Hepatocyte (in vitro differentiated cells): ENCODE results near the gene STXBP4. TPM values are rescaled to one million over a fixed set of nuclear protein-coding genes. Genes with fewer than 3 reads are reported as not detected.

Experiments used
- DNase-seq: peaks from one replicate; pipeline ENCODE4 v3.0.0-alpha.2; 2016; ENCODE audit warnings: low spot score
- H2AFZ ChIP-seq: fragments of 200-600 bp; sonication (generic); 2 replicates; pipeline ENCODE4 v1.6.0; 2016; ENCODE audit warnings: antibody characterized with exemption, mild to moderate bottlenecking
- H3K27ac ChIP-seq: fragments of 200-600 bp; sonication (generic); 2 replicates; pipeline ENCODE4 v1.5.1; 2016; ENCODE audit warnings: mild to moderate bottlenecking
- H3K27me3 ChIP-seq: fragments of 200-600 bp; sonication (generic); 2 replicates; pipeline ENCODE4 v1.6.1; 2016
- H3K36me3 ChIP-seq: fragments of 200-600 bp; sonication (generic); replicated peaks from 2 replicates; pipeline ENCODE4 v1.5.1; 2016; ENCODE audit warnings: low read depth; ENCODE audit not compliant: insufficient read depth
- H3K4me1 ChIP-seq: fragments of 200-600 bp; sonication (generic); 2 replicates; pipeline ENCODE4 v1.5.1; 2016; ENCODE audit warnings: mild to moderate bottlenecking, moderate library complexity; ENCODE audit not compliant: insufficient read depth
- H3K4me2 ChIP-seq: fragments of 200-600 bp; sonication (generic); 2 replicates; pipeline ENCODE4 v1.6.0; 2016
- H3K4me3 ChIP-seq: fragments of 200-600 bp; sonication (generic); 2 replicates; pipeline ENCODE4 v1.5.1; 2016; ENCODE audit warnings: mild to moderate bottlenecking
- H3K79me2 ChIP-seq: fragments of 200-600 bp; sonication (generic); 2 replicates; pipeline ENCODE4 v1.6.0; 2017; ENCODE audit warnings: mild to moderate bottlenecking
- H3K9me2 ChIP-seq: fragments of 200-600 bp; sonication (generic); replicated peaks from 2 replicates; pipeline ENCODE4 v1.6.0; 2017; ENCODE audit warnings: mild to moderate bottlenecking; ENCODE audit not compliant: insufficient read depth
- H3K9me3 ChIP-seq: fragments of 200-600 bp; sonication (generic); 2 replicates; pipeline ENCODE4 v1.5.1; 2016; ENCODE audit warnings: low read depth, mild to moderate bottlenecking
- H4K20me1 ChIP-seq: fragments of 200-600 bp; sonication (generic); 2 replicates; pipeline ENCODE4 v1.6.0; 2016; ENCODE audit warnings: mild to moderate bottlenecking; ENCODE audit not compliant: insufficient read depth, poor library complexity, severe bottlenecking
- CTCF ChIP-seq: fragments of 200-600 bp; sonication (generic); IDR thresholded peaks from 2 replicates; pipeline ENCODE4 v1.5.1; 2016; ENCODE audit warnings: antibody characterized with exemption, mild to moderate bottlenecking; ENCODE audit not compliant: poor library complexity
- EZH2 ChIP-seq: fragments of 200-600 bp; sonication (generic); IDR thresholded peaks from 2 replicates; pipeline ENCODE4 v1.6.1; 2016; ENCODE audit warnings: antibody characterized with exemption, mild to moderate bottlenecking, borderline replicate concordance
- EZH2phosphoT487 ChIP-seq: fragments of 200-600 bp; sonication (generic); IDR thresholded peaks from one replicate; pipeline ENCODE4 v1.6.1; 2018; ENCODE audit warnings: antibody characterized with exemption, mild to moderate bottlenecking, low read depth, moderate library complexity; ENCODE audit not compliant: unreplicated experiment, severe bottlenecking
- WGBS: methylation state at CpG from one replicate; pipeline ENCODE4 v1.1.6; 2016; ENCODE audit warnings: low lambda C conversion rate; ENCODE audit errors: missing lambda C conversion rate; 5-methylcytosine and 5-hydroxymethylcytosine counted together
- polyA plus RNA-seq: library from polyadenylated mRNA; unstranded; fragments of >200 nt; fragmentation: Nextera tagmentation; extraction: Ambion mirVana; gene quantifications from 2 replicates; pipeline ENCODE4 v1.2.1, GENCODE V29; 2016
- total RNA-seq: library from RNA; depleted of rRNA; stranded (reverse); fragments of >200 nt; gene quantifications from 2 replicates; pipeline ENCODE4 v1.2.3, GENCODE V29; 2014

The STXBP4 gene
- total and polyA plus RNA-seq, 2 experiments from 2014 or later, result 9.0 to 50.1 TPM

- no peaks in the 10 kb centered on the region for H4K20me1 ChIP-seq
- no peak overlapping the region for H2AFZ ChIP-seq
- H3K79me2 ChIP-seq, result no peaks in the 10 kb centered on the region
- no peaks in the 10 kb centered on the region for H3K9me3 ChIP-seq
- TF ChIP-seq CTCF (no peak), EZH2 (no peak), EZH2phosphoT487 (no peak)
- H3K27me3 ChIP-seq, result no peaks in the 10 kb centered on the region
- no peak overlapping the region for H3K27ac ChIP-seq
- WGBS, result 94% methylated on average over 7 of the region's 7 CpGs
- H3K4me3 ChIP-seq, result no peak overlapping the region
- H3K4me2 ChIP-seq, result no peak overlapping the region
- no peaks in the 10 kb centered on the region for H3K36me3 ChIP-seq
- no peaks in the 10 kb centered on the region for H3K4me1 ChIP-seq
- DNase-seq, result no peak
- no peaks in the 10 kb centered on the region for H3K9me2 ChIP-seq
Measured at GRCh38 chr17:55160501-55160900, 191.9 kb downstream of the STXBP4 start.

- Histone ChIP-seq H3K36me3 (no peaks in the 10 kb centered on the region), H3K4me1 (no peaks in the 10 kb centered on the region), H3K4me3 (no peak overlapping the region), H3K27me3 (no peaks in the 10 kb centered on the region), H3K27ac (no peak overlapping the region), H3K9me2 (no peaks in the 10 kb centered on the region), H3K9me3 (no peaks in the 10 kb centered on the region), H2AFZ (no peak overlapping the region), H3K4me2 (no peak overlapping the region), H4K20me1 (no peaks in the 10 kb centered on the region), H3K79me2 (no peaks in the 10 kb centered on the region)
- TF ChIP-seq CTCF (no peak), EZH2phosphoT487 (no peak), EZH2 (no peak)
- no peak for DNase-seq
- 93% methylated on average over 7 of the region's 7 CpGs for WGBS
Measured at GRCh38 chr17:55161935-55162555, 193.5 kb downstream of the STXBP4 start.

GRCh38 chr17:55162556-55162946 lies 194.0 kb downstream of the STXBP4 start:
- H3K4me1 ChIP-seq, result no peaks in the 10 kb centered on the region
- no peak overlapping the region for H3K4me3 ChIP-seq
- no peaks in the 10 kb centered on the region for H3K79me2 ChIP-seq
- TF ChIP-seq EZH2phosphoT487, result no peak
- TF ChIP-seq EZH2, result no peak
- no peak for TF ChIP-seq CTCF
- DNase-seq, result no peak
- H4K20me1 ChIP-seq, result no peaks in the 10 kb centered on the region
- H3K4me2 ChIP-seq, result no peak overlapping the region
- no peak overlapping the region for H2AFZ ChIP-seq
- no peak overlapping the region for H3K27ac ChIP-seq
- H3K36me3 ChIP-seq, result no peaks in the 10 kb centered on the region
- H3K9me2 ChIP-seq, result no peaks in the 10 kb centered on the region
- no peaks in the 10 kb centered on the region for H3K9me3 ChIP-seq
- no peaks in the 10 kb centered on the region for H3K27me3 ChIP-seq

GRCh38 chr17:55163408-55163807 lies 194.8 kb downstream of the STXBP4 start:
- no peak overlapping the region for H3K4me3 ChIP-seq
- no peaks in the 10 kb centered on the region for H3K9me2 ChIP-seq
- no peaks in the 10 kb centered on the region for H3K4me1 ChIP-seq
- no peak for DNase-seq
- H3K27ac ChIP-seq, result no peak overlapping the region
- H3K9me3 ChIP-seq, result no peaks in the 10 kb centered on the region
- H3K79me2 ChIP-seq, result no peaks in the 10 kb centered on the region
- H3K27me3 ChIP-seq, result no peaks in the 10 kb centered on the region
- WGBS, result 94% methylated on average over 3 of the region's 3 CpGs
- no peak overlapping the region for H3K4me2 ChIP-seq
- no peaks in the 10 kb centered on the region for H3K36me3 ChIP-seq
- H2AFZ ChIP-seq, result no peak overlapping the region
- H4K20me1 ChIP-seq, result no peaks in the 10 kb centered on the region
- TF ChIP-seq CTCF (no peak), EZH2 (no peak), EZH2phosphoT487 (no peak)
